Colonic mucosa (tissue), 4 donors: ENCODE data around the gene FLRT1. TPM values are rescaled to one million over a fixed set of nuclear protein-coding genes. Genes with fewer than 3 reads are reported as not detected.

Source experiments
- DNase-seq: peaks from one replicate; pipeline ENCODE4 v3.0.0-alpha.2; 2020
- H3K27ac ChIP-seq: fragments of 200-600 bp; one replicate; pipeline ENCODE4 v1.8.0; 2021
- H3K27me3 ChIP-seq: fragments of 200-600 bp; one replicate; pipeline ENCODE4 v1.8.0; 2021
- H3K36me3 ChIP-seq: fragments of 200-600 bp; one replicate; pipeline ENCODE4 v1.8.0; 2021
- H3K4me1 ChIP-seq: fragments of 200-600 bp; one replicate; pipeline ENCODE4 v1.8.0; 2021; ENCODE audit warnings: mild to moderate bottlenecking
- H3K4me3 ChIP-seq: fragments of 200-600 bp; one replicate; pipeline ENCODE4 v1.8.0; 2021
- H3K9ac ChIP-seq, 2 donors: one replicate each; pipeline ENCODE4 v1.7.0; 2013; ENCODE audit warnings: control low read depth in 2 of 2, low read depth in 2 of 2, low read length in 2 of 2
- H3K9me3 ChIP-seq: fragments of 200-600 bp; one replicate; pipeline ENCODE4 v1.8.0; 2021
- intact Hi-C: fragments of 100-400 bp; cut with DNase I; formaldehyde crosslinking; loops from one replicate; pipeline ENCODE4 v1.14.1; 2022
- total RNA-seq, 2 donors: library from RNA; stranded (reverse); fragmentation: NEBNext Ultra II Directional in 1 of 2; extraction: Animal tissue kit (Norgen Biotek cat#: 25700) in 1 of 2; gene quantifications; one replicate each; pipeline ENCODE4 v1.2.1, GENCODE V29; 2021
- TF ChIP-seq, protein P1 (sequence below): fragments of 200-600 bp; IDR thresholded peaks from one replicate; pipeline ENCODE4 v1.8.0; 2022; ENCODE audit warnings: antibody characterized with exemption, mild to moderate bottlenecking
- donor health status: healthy.
- donor health status: DM: no; HTN: no; CAD: no.
- donor health status: DM: no; HTN: no; CAD: no.

Gene FLRT1
- total RNA-seq, 2 donors from 2014 or later, result 0.20 to 0.96 TPM

DNA sequence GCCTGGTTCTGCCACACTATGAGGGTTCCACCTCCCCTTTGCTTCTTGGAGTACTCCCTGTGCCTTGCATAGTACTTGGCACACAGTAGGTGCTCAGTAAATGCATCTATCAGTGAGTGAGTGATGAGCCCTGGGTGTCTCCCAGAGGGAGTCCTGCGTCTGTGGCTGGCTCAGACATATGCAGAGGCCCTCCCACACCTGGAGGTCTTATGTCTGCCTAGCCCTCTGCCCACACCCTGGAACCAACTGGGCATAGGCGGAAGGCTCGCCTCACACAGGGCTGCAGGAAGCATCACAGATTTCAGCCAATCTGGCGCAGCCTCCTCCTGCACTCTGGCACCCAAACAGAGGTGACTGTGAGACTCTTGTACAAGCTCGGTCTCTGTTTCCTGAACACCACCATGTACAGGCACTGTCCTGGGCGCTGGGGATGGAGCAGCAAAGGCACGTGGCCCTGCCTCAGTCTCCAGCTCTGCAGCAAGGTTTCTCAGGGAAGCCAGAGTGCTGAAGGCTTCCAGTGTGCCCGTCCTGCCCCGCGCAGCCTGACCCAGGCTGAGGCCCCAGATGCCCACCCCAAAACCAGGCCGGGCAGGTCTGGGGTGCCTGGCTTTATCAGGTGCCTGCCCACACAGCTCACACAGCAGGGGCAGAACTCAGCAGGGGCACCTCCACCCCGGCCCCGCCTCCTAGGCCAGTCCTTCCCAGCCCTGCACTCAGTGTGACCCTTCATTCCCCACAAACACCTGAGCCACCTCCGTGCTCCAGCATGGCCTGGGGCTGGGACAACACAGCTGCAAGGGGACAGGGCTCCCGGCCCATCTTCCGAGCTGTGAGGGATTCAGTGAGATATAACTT lies 26.7 kb downstream of the FLRT1 start:
- Histone ChIP-seq H3K27me3 (peaks cover 6% of the 10 kb centered on the region), H3K27ac (no peak overlapping the region), H3K4me3 (no peak overlapping the region), H3K9me3 (no peaks in the 10 kb centered on the region), H3K36me3 (no peaks in the 10 kb centered on the region), H3K4me1 (no peaks in the 10 kb centered on the region), H3K9ac (no peak overlapping the region)
- DNase-seq, result no peak
- TF ChIP-seq, protein P1, sequence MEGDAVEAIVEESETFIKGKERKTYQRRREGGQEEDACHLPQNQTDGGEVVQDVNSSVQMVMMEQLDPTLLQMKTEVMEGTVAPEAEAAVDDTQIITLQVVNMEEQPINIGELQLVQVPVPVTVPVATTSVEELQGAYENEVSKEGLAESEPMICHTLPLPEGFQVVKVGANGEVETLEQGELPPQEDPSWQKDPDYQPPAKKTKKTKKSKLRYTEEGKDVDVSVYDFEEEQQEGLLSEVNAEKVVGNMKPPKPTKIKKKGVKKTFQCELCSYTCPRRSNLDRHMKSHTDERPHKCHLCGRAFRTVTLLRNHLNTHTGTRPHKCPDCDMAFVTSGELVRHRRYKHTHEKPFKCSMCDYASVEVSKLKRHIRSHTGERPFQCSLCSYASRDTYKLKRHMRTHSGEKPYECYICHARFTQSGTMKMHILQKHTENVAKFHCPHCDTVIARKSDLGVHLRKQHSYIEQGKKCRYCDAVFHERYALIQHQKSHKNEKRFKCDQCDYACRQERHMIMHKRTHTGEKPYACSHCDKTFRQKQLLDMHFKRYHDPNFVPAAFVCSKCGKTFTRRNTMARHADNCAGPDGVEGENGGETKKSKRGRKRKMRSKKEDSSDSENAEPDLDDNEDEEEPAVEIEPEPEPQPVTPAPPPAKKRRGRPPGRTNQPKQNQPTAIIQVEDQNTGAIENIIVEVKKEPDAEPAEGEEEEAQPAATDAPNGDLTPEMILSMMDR, result no peak
- intact Hi-C loops, result no loop called here

DNA sequence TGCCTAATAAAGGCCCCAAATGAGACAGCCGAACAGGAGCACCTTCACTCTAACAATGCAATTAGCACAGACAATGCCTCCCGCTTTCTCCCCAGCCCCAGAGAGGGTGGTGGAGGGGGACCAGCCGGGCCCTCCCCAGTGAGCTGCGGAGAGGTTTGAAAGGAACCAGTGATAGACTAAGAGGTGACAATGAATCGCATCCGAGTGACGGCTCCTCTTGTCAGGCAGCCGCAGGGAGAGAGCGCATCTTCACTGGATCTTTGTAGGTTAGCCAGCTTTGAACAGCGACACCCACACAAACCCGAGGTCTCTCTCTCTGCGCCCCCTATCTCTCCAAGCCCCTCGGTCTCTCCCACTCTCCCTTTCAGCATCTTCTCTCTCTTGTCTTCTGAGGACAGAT lies 28.0 kb downstream of the FLRT1 start:
- no peak for DNase-seq
- H3K4me1 ChIP-seq, result no peaks in the 10 kb centered on the region
- H3K9me3 ChIP-seq, result no peaks in the 10 kb centered on the region
- no peak overlapping the region for H3K9ac ChIP-seq
- H3K27ac ChIP-seq, result no peak overlapping the region
- intact Hi-C loops, result no loop called here
- peaks cover 6% of the 10 kb centered on the region for H3K27me3 ChIP-seq
- H3K36me3 ChIP-seq, result no peaks in the 10 kb centered on the region
- no peak overlapping the region for H3K4me3 ChIP-seq
- TF ChIP-seq, protein P1, result no peak

DNA sequence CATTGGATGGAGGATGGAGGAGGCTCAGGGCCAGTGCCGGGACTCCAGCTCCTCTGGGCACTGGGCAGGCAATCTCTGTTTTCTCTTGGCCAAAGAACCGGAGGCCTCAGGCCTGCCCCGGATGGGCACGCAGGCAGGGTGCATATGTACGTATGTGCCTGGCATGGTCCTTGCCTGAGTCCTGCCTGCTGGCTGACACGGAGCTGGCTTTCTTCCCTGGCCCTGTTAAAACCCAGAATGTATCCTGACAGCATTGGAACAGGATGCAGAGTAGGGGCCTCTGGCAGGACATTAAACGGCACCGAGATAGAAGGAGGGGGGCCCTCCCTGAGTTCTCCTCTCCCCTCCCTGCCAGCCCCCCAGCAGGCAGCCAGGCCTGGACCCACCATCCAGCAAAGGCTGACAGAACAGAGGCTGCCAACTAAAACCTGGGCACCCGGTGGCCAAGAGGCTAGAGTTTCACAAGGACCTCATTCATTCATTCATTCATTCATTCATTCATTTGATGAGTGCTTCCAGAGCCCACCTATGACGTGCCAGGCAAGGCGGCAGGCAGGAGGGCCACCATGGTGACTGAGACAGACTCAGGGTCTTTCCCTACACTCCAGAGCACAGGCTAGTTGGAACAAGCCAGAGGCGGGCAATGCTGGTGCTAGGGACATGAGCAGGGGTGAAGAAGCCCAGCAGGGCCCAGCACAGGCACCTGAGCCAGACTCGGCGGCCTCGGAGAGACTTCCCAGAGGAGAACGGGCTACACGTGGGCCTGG lies 28.8 kb downstream of the FLRT1 start:
- TF ChIP-seq, protein P1, result no peak
- H3K9ac ChIP-seq, result no peak overlapping the region
- H3K27me3 ChIP-seq, result peaks cover 6% of the 10 kb centered on the region
- no peak overlapping the region for H3K4me3 ChIP-seq
- no peaks in the 10 kb centered on the region for H3K9me3 ChIP-seq
- H3K4me1 ChIP-seq, result no peaks in the 10 kb centered on the region
- H3K27ac ChIP-seq, result no peak overlapping the region
- H3K36me3 ChIP-seq, result no peaks in the 10 kb centered on the region
- intact Hi-C loops, result no loop called here
- DNase-seq, result no peak

DNA sequence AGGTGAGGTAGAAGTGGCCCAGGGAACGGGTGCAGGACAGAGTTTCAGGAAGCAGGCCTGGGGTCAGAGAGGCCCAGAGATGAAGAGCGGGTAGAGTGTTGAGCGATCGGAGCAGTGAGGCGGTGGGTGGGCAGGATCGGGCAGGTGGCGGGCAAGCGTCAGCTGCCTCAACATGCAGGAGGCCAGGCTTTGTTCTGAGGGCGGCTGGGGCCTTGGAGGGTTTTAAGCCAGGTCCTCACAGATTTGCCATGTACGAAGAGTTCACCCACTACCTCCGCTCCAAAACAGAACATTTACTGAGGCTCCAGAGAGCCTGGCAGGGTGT lies 29.4 kb downstream of the FLRT1 start:
- intact Hi-C loops, result no loop called here
- no peak overlapping the region for H3K27ac ChIP-seq

DNA sequence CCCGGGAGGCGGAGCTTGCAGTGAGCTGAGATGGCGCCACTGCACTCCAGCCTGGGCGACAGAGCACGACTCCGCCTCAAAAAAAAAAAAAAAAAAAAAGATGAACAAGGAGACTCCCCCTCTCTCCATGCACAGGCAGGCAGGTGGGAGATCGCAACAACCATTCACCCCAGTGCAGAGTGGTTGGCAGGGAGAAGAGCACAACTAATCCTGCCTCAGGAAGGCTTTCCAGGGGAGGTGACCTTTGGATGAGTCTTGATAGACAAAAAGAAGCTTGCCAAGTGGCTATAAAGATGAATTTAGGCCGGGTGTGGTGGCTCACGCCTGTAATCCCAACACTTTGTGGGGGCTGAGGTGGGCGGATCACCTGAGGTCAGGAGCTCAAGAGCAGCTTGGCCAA lies 30.0 kb downstream of the FLRT1 start:
- DNase-seq, result no peak
- Histone ChIP-seq H3K9ac (no peak overlapping the region), H3K4me1 (no peaks in the 10 kb centered on the region), H3K9me3 (no peaks in the 10 kb centered on the region), H3K4me3 (no peak overlapping the region), H3K27ac (no peak overlapping the region), H3K27me3 (peaks cover 6% of the 10 kb centered on the region), H3K36me3 (no peaks in the 10 kb centered on the region)
- intact Hi-C loops, result no loop called here
- TF ChIP-seq, protein P1, result no peak

More for the DNA sequence above, 29.4 kb downstream of the FLRT1 start:
- no peak overlapping the region for H3K4me3 ChIP-seq
- TF ChIP-seq, protein P1, result no peak
- peaks cover 6% of the 10 kb centered on the region for H3K27me3 ChIP-seq
- no peaks in the 10 kb centered on the region for H3K36me3 ChIP-seq
- DNase-seq, result no peak
- no peaks in the 10 kb centered on the region for H3K9me3 ChIP-seq
- H3K9ac ChIP-seq, result no peak overlapping the region
- H3K4me1 ChIP-seq, result no peaks in the 10 kb centered on the region
